Spleen (tissue), 7 donors: ENCODE measurements around the gene PGAP2.

Source experiments
- CTCF ChIP-seq, 11 experiments: fragments of 200-600 bp in 7 of 11; fragments of 450-650 bp in 4 of 11; sonication (generic) in 4 of 11; IDR thresholded peaks in 8 of 11; conservative IDR thresholded peaks in 3 of 11; 1 replicate in 7 of 11; 2 replicates in 4 of 11; pipeline versions ENCODE4 v1.4.0 to v1.8.0; 2016 to 2021; ENCODE audit warnings: antibody characterized with exemption in 11 of 11, inconsistent platforms in 4 of 11, mild to moderate bottlenecking in 1 of 11
- POLR2A ChIP-seq, 3 donors: fragments of 450-650 bp; IDR thresholded peaks; one replicate each; pipeline ENCODE4 v1.5.1; 2017; ENCODE audit warnings: antibody characterized with exemption in 3 of 3, mild to moderate bottlenecking in 1 of 3
- POLR2AphosphoS5 ChIP-seq, 3 donors: sonication (generic); formaldehyde crosslinking; IDR thresholded peaks; one replicate each; pipeline ENCODE4 v1.5.1; 2017; ENCODE audit warnings: antibody characterized with exemption in 3 of 3
- donor health status: DM: no; HTN: no; CAD: no; lungs with moderate emphysema.
- donor health status: DM: no; HTN: no; CAD: no.
- donor health status: DM: no; HTN: no; CAD: no.

GRCh38 chr11:3799143-3799542 lies 9.2 kb upstream of the PGAP2 start:
- TF ChIP-seq CTCF (IDR thresholded peaks at IDR 0.05 in 8 of 11, conservative IDR thresholded peaks at IDR 0.05 in 3 of 11) (no peak), POLR2AphosphoS5 (IDR thresholded peaks at IDR 0.05) (no peak), POLR2A (IDR thresholded peaks at IDR 0.05) (no peak)
